Muscle layer of colon (tissue), 2 donors: ENCODE measurements around the gene TNFAIP8.
A peak's percentile ranks its signal among the peaks of the same experiment; 100 is the strongest.

ENCODE experiments used
- H3K27ac ChIP-seq: one replicate; pipeline ENCODE4 v1.7.0; 2013; ENCODE audit warnings: low read depth, mild to moderate bottlenecking, low read length, moderate library complexity
- H3K27me3 ChIP-seq, 2 donors: one replicate each; pipeline ENCODE4 v1.7.0; 2013; ENCODE audit warnings: low read length in 2 of 2, mild to moderate bottlenecking in 2 of 2; ENCODE audit not compliant: insufficient read depth in 2 of 2, control insufficient read depth in 1 of 2
- H3K36me3 ChIP-seq: one replicate; pipeline ENCODE4 v1.7.0; 2013; ENCODE audit warnings: mild to moderate bottlenecking, low read length; ENCODE audit not compliant: insufficient read depth
- H3K4me1 ChIP-seq: one replicate; pipeline ENCODE4 v1.7.0; 2013; ENCODE audit warnings: mild to moderate bottlenecking, low read length; ENCODE audit not compliant: insufficient read depth
- H3K4me3 ChIP-seq, 2 donors: one replicate each; pipeline ENCODE4 v1.7.0; 2013; ENCODE audit warnings: low read length in 2 of 2, low read depth in 1 of 2, mild to moderate bottlenecking in 1 of 2, moderate library complexity in 1 of 2
- H3K9ac ChIP-seq: one replicate; pipeline ENCODE4 v1.7.0; 2013; ENCODE audit warnings: low read length
- H3K9me3 ChIP-seq: one replicate; pipeline ENCODE4 v1.7.0; 2013; ENCODE audit warnings: mild to moderate bottlenecking, low read length
- donor health status: abdominal sarcoma.
- donor health status: Adenocarcinoma of cecum.

The TNFAIP8 gene

GRCh38 chr5:119374901-119375300 lies 19.1 kb downstream of the TNFAIP8 start:
- H3K4me3 ChIP-seq, result no peak overlapping the region
- no peaks in the 10 kb centered on the region for H3K36me3 ChIP-seq
- H3K27me3 ChIP-seq, result no peaks in the 10 kb centered on the region
- no peak overlapping the region for H3K27ac ChIP-seq
- H3K4me1 ChIP-seq, result peaks cover 2% of the 10 kb centered on the region
- H3K9me3 ChIP-seq, result no peaks in the 10 kb centered on the region
- no peak overlapping the region for H3K9ac ChIP-seq

GRCh38 chr5:119377066-119377465 lies 21.2 kb downstream of the TNFAIP8 start:
- H3K4me3 ChIP-seq, result no peak overlapping the region
- H3K4me1 ChIP-seq, result peaks cover 7% of the 10 kb centered on the region
- H3K9me3 ChIP-seq, result no peaks in the 10 kb centered on the region
- H3K36me3 ChIP-seq, result no peaks in the 10 kb centered on the region
- H3K27me3 ChIP-seq, result no peaks in the 10 kb centered on the region
- no peak overlapping the region for H3K27ac ChIP-seq
- no peak overlapping the region for H3K9ac ChIP-seq

- Histone ChIP-seq H3K27ac (no peak overlapping the region), H3K36me3 (no peaks in the 10 kb centered on the region), H3K4me3 (no peak overlapping the region), H3K27me3 (no peaks in the 10 kb centered on the region), H3K9me3 (no peaks in the 10 kb centered on the region), H3K4me1 (peaks cover 7% of the 10 kb centered on the region), H3K9ac (no peak overlapping the region)
These were observed 22.4 kb downstream of the TNFAIP8 start for GRCh38 chr5:119378075-119378700.

GRCh38 chr5:119379096-119379495 lies 23.3 kb downstream of the TNFAIP8 start:
- Histone ChIP-seq H3K36me3 (no peaks in the 10 kb centered on the region), H3K27me3 (no peaks in the 10 kb centered on the region), H3K9ac (no peak overlapping the region), H3K27ac (no peak overlapping the region), H3K9me3 (no peaks in the 10 kb centered on the region), H3K4me3 (no peak overlapping the region), H3K4me1 (peaks cover 7% of the 10 kb centered on the region)

GRCh38 chr5:119379942-119380547 lies 24.2 kb downstream of the TNFAIP8 start:
- H3K4me1 ChIP-seq, result peaks cover 10% of the 10 kb centered on the region
- no peak overlapping the region for H3K4me3 ChIP-seq
- no peaks in the 10 kb centered on the region for H3K9me3 ChIP-seq
- H3K36me3 ChIP-seq, result no peaks in the 10 kb centered on the region
- H3K27ac ChIP-seq, result no peak overlapping the region
- H3K27me3 ChIP-seq, result no peaks in the 10 kb centered on the region
- no peak overlapping the region for H3K9ac ChIP-seq

- H3K4me3 ChIP-seq, result no peak overlapping the region
- H3K27me3 ChIP-seq, result no peaks in the 10 kb centered on the region
- H3K4me1 ChIP-seq, result peaks cover 14% of the 10 kb centered on the region
- no peak overlapping the region for H3K27ac ChIP-seq
- H3K36me3 ChIP-seq, result no peaks in the 10 kb centered on the region
- H3K9me3 ChIP-seq, result no peaks in the 10 kb centered on the region
- H3K9ac ChIP-seq, result no peak overlapping the region
These were observed 26.4 kb downstream of the TNFAIP8 start for GRCh38 chr5:119382169-119382568.

GRCh38 chr5:119383008-119383407 lies 27.2 kb downstream of the TNFAIP8 start:
- Histone ChIP-seq H3K4me1 (peaks cover 19% of the 10 kb centered on the region), H3K27me3 (no peaks in the 10 kb centered on the region), H3K9me3 (no peaks in the 10 kb centered on the region), H3K9ac (no peak overlapping the region), H3K36me3 (no peaks in the 10 kb centered on the region), H3K4me3 (no peak overlapping the region), H3K27ac (no peak overlapping the region)

- H3K9me3 ChIP-seq, result no peaks in the 10 kb centered on the region
- H3K4me3 ChIP-seq, result no peak overlapping the region
- peaks cover 29% of the 10 kb centered on the region for H3K4me1 ChIP-seq
- H3K36me3 ChIP-seq, result no peaks in the 10 kb centered on the region
- no peaks in the 10 kb centered on the region for H3K27me3 ChIP-seq
- H3K27ac ChIP-seq, result no peak overlapping the region
- no peak overlapping the region for H3K9ac ChIP-seq
These were observed 29.3 kb downstream of the TNFAIP8 start for GRCh38 chr5:119385136-119385535.

GRCh38 chr5:119385536-119386128 lies 29.8 kb downstream of the TNFAIP8 start:
- Histone ChIP-seq H3K4me1 (peaks cover 27% of the 10 kb centered on the region), H3K27me3 (no peaks in the 10 kb centered on the region), H3K27ac (no peak overlapping the region), H3K9ac (no peak overlapping the region), H3K36me3 (no peaks in the 10 kb centered on the region), H3K4me3 (no peak overlapping the region), H3K9me3 (no peaks in the 10 kb centered on the region)

GRCh38 chr5:119386596-119387344 lies 31.0 kb downstream of the TNFAIP8 start:
- no peaks in the 10 kb centered on the region for H3K36me3 ChIP-seq
- no peak overlapping the region for H3K4me3 ChIP-seq

GRCh38 chr5:119387945-119388618 lies 32.3 kb downstream of the TNFAIP8 start:
- Histone ChIP-seq H3K4me3 (no peak overlapping the region), H3K9me3 (no peaks in the 10 kb centered on the region), H3K27ac (peak overlapping the region; percentile 9), H3K9ac (no peak overlapping the region), H3K4me1 (peaks cover 27% of the 10 kb centered on the region), H3K36me3 (no peaks in the 10 kb centered on the region), H3K27me3 (no peaks in the 10 kb centered on the region)

More at GRCh38 chr5:119386596-119387344, 31.0 kb downstream of the TNFAIP8 start:
- H3K27me3 ChIP-seq, result no peaks in the 10 kb centered on the region
- no peaks in the 10 kb centered on the region for H3K9me3 ChIP-seq
- no peak overlapping the region for H3K9ac ChIP-seq
- peaks cover 27% of the 10 kb centered on the region for H3K4me1 ChIP-seq
- no peak overlapping the region for H3K27ac ChIP-seq
